Measurements from ENCODE around the gene NHS.

- TF ChIP-seq JUN (IDR thresholded peaks at IDR 0.05), result no peak
- TF ChIP-seq CTCF (IDR thresholded peaks at IDR 0.05), result no peak
- TF ChIP-seq CEBPB (IDR thresholded peaks at IDR 0.05), result no peak
- no peak for TF ChIP-seq TP53 (CRISPR knock-in tag; IDR thresholded peaks at IDR 0.05)
- no peak for TF ChIP-seq HMGXB4 (CRISPR knock-in tag; IDR thresholded peaks at IDR 0.05; ENCODE audit: borderline replicate concordance)
- no peak for TF ChIP-seq PBX3 (IDR thresholded peaks at IDR 0.05)
- TF ChIP-seq POLR2A (IDR thresholded peaks at IDR 0.05; ENCODE audit: low read length), result no peak
- TF ChIP-seq REST (IDR thresholded peaks at IDR 0.05), result no peak
- no peak for TF ChIP-seq HOXB13 (CRISPR knock-in tag; IDR thresholded peaks at IDR 0.05; ENCODE audit: low read depth)
- no peak for TF ChIP-seq SMC3 (IDR thresholded peaks at IDR 0.05)
- TF ChIP-seq MAFK (IDR thresholded peaks at IDR 0.05; ENCODE audit: partially characterized antibody), result no peak
- TF ChIP-seq FOSL2 (IDR thresholded peaks at IDR 0.05), result no peak
- no peak for TF ChIP-seq FOSL2 (CRISPR knock-in tag; IDR thresholded peaks at IDR 0.05)
- TF ChIP-seq MAX (IDR thresholded peaks at IDR 0.05), result no peak
Observed at GRCh38 chrX:17537723-17538243, 162.8 kb downstream of the NHS start.

Measured in A549 (cell line).